Gastroesophageal sphincter (tissue), 4 donors: Measurements from ENCODE around the gene KCNE1. TPM values are rescaled to one million over a fixed set of nuclear protein-coding genes. Genes with fewer than 3 reads are reported as not detected.

Source experiments
- ATAC-seq: fragments of 150-250 bp; one replicate; pipeline ENCODE4 v1.9.1; 2016; ENCODE audit warnings: mild to moderate bottlenecking, moderate library complexity
- H3K27ac ChIP-seq, 4 donors: fragments of 200-600 bp; sonication (generic) in 3 of 4; 1 replicate in 3 of 4; 2 replicates in 1 of 4; pipeline ENCODE4 v1.5.1; 2016 to 2019
- H3K27me3 ChIP-seq: fragments of 200-600 bp; sonication (generic); one replicate; pipeline ENCODE4 v1.5.1; 2019
- H3K36me3 ChIP-seq, 2 donors: fragments of 200-600 bp; sonication (generic); one replicate each; pipeline ENCODE4 v1.5.1; 2019; ENCODE audit warnings: control low read depth in 1 of 2
- H3K4me1 ChIP-seq, 3 donors: fragments of 200-600 bp; sonication (generic); 1 replicate in 2 of 3; 2 replicates in 1 of 3; pipeline ENCODE4 v1.5.1; 2016 to 2019; ENCODE audit warnings: control low read depth in 2 of 3
- H3K4me3 ChIP-seq, 2 donors: fragments of 200-600 bp; sonication (generic); one replicate each; pipeline ENCODE4 v1.5.1; 2019; ENCODE audit warnings: mild to moderate bottlenecking in 1 of 2, moderate library complexity in 1 of 2
- H3K9me3 ChIP-seq, 3 donors: fragments of 200-600 bp; sonication (generic); one replicate each; pipeline ENCODE4 v1.5.1; 2017 to 2019; ENCODE audit warnings: control low read depth in 2 of 3
- EP300 ChIP-seq: sonication (generic); formaldehyde crosslinking; IDR thresholded peaks from one replicate; pipeline ENCODE4 v1.6.1; 2017; ENCODE audit warnings: antibody characterized with exemption, mild to moderate bottlenecking
- POLR2A ChIP-seq, 2 donors: fragments of 450-650 bp; IDR thresholded peaks; one replicate each; pipeline ENCODE4 v1.6.1; 2017; ENCODE audit warnings: antibody characterized with exemption in 2 of 2, mild to moderate bottlenecking in 2 of 2, moderate library complexity in 1 of 2
- POLR2AphosphoS5 ChIP-seq: sonication (generic); formaldehyde crosslinking; IDR thresholded peaks from one replicate; pipeline ENCODE4 v1.6.1; 2017; ENCODE audit warnings: antibody characterized with exemption
- WGBS, 2 donors: methylation state at CpG; one replicate each; pipeline ENCODE4 v1.1.5; 2018; ENCODE audit warnings: low coverage in 1 of 2; 5-methylcytosine and 5-hydroxymethylcytosine counted together
- total RNA-seq, 4 donors: library from RNA; depleted of rRNA; stranded (reverse); fragments of >200 nt; gene quantifications; one replicate each; pipeline ENCODE4 v1.1.0, GENCODE V29; 2016
- TF ChIP-seq, protein P1 (sequence below), 4 experiments: fragments of 200-600 bp in 2 of 4; fragments of 450-650 bp in 2 of 4; sonication (generic) in 1 of 4; IDR thresholded peaks; one replicate each; pipeline ENCODE4 v1.5.1; 2017 to 2019; ENCODE audit warnings: antibody characterized with exemption in 4 of 4, mild to moderate bottlenecking in 2 of 4, moderate library complexity in 2 of 4

KCNE1 gene
- total RNA-seq, 4 donors from 2014 or later = 0.64 to 6.4 (median 3.0) TPM

GRCh38 chr21:34543017-34543416 lies 31.0 kb upstream of the KCNE1 start:
- TF ChIP-seq, protein P1, sequence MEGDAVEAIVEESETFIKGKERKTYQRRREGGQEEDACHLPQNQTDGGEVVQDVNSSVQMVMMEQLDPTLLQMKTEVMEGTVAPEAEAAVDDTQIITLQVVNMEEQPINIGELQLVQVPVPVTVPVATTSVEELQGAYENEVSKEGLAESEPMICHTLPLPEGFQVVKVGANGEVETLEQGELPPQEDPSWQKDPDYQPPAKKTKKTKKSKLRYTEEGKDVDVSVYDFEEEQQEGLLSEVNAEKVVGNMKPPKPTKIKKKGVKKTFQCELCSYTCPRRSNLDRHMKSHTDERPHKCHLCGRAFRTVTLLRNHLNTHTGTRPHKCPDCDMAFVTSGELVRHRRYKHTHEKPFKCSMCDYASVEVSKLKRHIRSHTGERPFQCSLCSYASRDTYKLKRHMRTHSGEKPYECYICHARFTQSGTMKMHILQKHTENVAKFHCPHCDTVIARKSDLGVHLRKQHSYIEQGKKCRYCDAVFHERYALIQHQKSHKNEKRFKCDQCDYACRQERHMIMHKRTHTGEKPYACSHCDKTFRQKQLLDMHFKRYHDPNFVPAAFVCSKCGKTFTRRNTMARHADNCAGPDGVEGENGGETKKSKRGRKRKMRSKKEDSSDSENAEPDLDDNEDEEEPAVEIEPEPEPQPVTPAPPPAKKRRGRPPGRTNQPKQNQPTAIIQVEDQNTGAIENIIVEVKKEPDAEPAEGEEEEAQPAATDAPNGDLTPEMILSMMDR (IDR thresholded peaks at IDR 0.05) = no peak
- no peak for TF ChIP-seq EP300
- no peak for TF ChIP-seq POLR2AphosphoS5
- no peak for TF ChIP-seq POLR2A (IDR thresholded peaks at IDR 0.05)
- Histone ChIP-seq H3K9me3 (no peaks in the 10 kb centered on the region), H3K27me3 (no peaks in the 10 kb centered on the region), H3K36me3 (no peaks in the 10 kb centered on the region), H3K27ac (no peak overlapping the region), H3K4me1 (peaks cover 0 to 42% (median 9%) of the 10 kb centered on the region in 3 donors), H3K4me3 (no peak overlapping the region)
- ATAC-seq = no peak
- 65 to 97% methylated on average over 3 of the region's 3 CpGs for WGBS, 2 donors

- no peak for TF ChIP-seq POLR2A (IDR thresholded peaks at IDR 0.05)
- no peak for TF ChIP-seq POLR2AphosphoS5
- no peak for TF ChIP-seq EP300
- no peaks in the 10 kb centered on the region for H3K9me3 ChIP-seq
- peaks cover 0 to 22% (median 4%) of the 10 kb centered on the region in 3 donors for H3K4me1 ChIP-seq
- no peaks in the 10 kb centered on the region for H3K36me3 ChIP-seq
- WGBS, 2 donors = 58 to 72% methylated on average over 3 to 5 of the region's 5 CpGs
- no peak overlapping the region for H3K4me3 ChIP-seq
- no peaks in the 10 kb centered on the region for H3K27me3 ChIP-seq
- ATAC-seq = no peak
- no peak overlapping the region for H3K27ac ChIP-seq
These were observed 28.2 kb upstream of the KCNE1 start for GRCh38 chr21:34540206-34540605.

GRCh38 chr21:34537838-34538237 lies 25.8 kb upstream of the KCNE1 start:
- Histone ChIP-seq H3K4me3 (no peak overlapping the region), H3K27ac (no peak overlapping the region), H3K9me3 (no peaks in the 10 kb centered on the region), H3K36me3 (no peaks in the 10 kb centered on the region), H3K27me3 (no peaks in the 10 kb centered on the region), H3K4me1 (peaks cover 0 to 5% (median 0%) of the 10 kb centered on the region in 3 donors)
- TF ChIP-seq POLR2AphosphoS5 (no peak), POLR2A (IDR thresholded peaks at IDR 0.05) (no peak), EP300 (no peak)
- TF ChIP-seq, protein P1 (IDR thresholded peaks at IDR 0.05) = no peak
- no peak for ATAC-seq
- 62 to 81% methylated on average over 3 of the region's 3 CpGs for WGBS, 2 donors

DNA sequence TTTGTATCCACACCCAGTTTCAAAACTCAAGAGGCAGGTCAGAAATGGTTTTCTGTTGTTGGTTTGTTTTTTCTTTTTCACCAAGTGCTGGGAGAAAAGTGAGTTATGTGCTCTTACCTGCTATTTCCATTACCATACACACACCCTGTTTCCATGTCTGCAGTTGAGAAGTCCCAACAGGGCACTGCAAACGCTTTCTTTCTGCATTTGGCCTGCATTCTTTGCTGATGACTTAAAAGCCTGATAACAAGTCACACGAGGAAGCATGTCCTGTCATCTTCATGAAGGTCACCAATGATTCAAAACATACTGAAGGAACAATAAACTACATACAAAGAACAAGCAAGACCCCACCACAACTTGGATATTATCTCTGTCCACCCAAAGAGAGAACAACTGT lies 24.8 kb upstream of the KCNE1 start:
- no peaks in the 10 kb centered on the region for H3K9me3 ChIP-seq
- peaks cover 0 to 5% (median 0%) of the 10 kb centered on the region in 3 donors for H3K4me1 ChIP-seq
- no peak overlapping the region for H3K4me3 ChIP-seq
- 29 to 32% methylated on average over 1 to 2 of the region's 2 CpGs for WGBS, 2 donors
- TF ChIP-seq, protein P1 (IDR thresholded peaks at IDR 0.05) = no peak
- TF ChIP-seq EP300 = no peak
- no peak for TF ChIP-seq POLR2A (IDR thresholded peaks at IDR 0.05)
- no peak for TF ChIP-seq POLR2AphosphoS5
- no peak for ATAC-seq
- H3K27me3 ChIP-seq = no peaks in the 10 kb centered on the region
- H3K27ac ChIP-seq = no peak overlapping the region
- no peaks in the 10 kb centered on the region for H3K36me3 ChIP-seq

DNA sequence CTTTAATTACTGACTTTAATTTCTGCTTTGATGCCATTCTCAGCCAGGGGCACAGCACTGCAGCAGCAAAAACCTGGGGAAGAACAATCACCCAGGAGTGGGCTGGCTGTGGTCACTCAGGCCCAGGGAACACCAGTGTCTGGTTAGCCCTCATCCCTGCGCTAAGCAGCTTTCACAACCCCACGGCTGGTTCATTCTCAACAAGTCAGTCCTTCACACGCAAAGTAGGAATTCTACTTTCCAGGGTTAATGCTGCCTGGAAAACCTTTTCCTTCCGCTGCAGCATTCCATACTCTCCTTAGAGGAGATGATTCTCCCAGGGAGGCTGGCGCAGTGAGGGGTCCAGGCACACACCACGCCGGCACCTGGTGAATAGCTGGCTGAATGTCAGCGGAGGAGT lies 24.3 kb upstream of the KCNE1 start:
- no peak for ATAC-seq
- Histone ChIP-seq H3K4me3 (no peak overlapping the region), H3K4me1 (peaks cover 0 to 5% (median 0%) of the 10 kb centered on the region in 3 donors), H3K9me3 (no peaks in the 10 kb centered on the region), H3K27ac (no peak overlapping the region), H3K36me3 (no peaks in the 10 kb centered on the region), H3K27me3 (no peaks in the 10 kb centered on the region)
- WGBS, 2 donors = 88 to 93% methylated on average over 3 of the region's 8 CpGs
- TF ChIP-seq POLR2AphosphoS5 = no peak
- TF ChIP-seq, protein P1 (IDR thresholded peaks at IDR 0.05) = no peak
- no peak for TF ChIP-seq POLR2A (IDR thresholded peaks at IDR 0.05)
- TF ChIP-seq EP300 = no peak
